SK-N-SH (cell line): ENCODE data around the gene BFSP2. TPM values are rescaled to one million over a fixed set of nuclear protein-coding genes. Genes with fewer than 3 reads are reported as not detected.

Source experiments
- CTCF ChIA-PET: fragments of 300-600, 350-600 bp; formaldehyde crosslinking; extraction: SDS; loops from one replicate; lab custom pipeline; 2021; lab: Yijun Ruan, JAX
- POLR2A ChIA-PET: fragments of 350-600 bp; sonication (Branson Sonifier 250); formaldehyde crosslinking; extraction: SDS; loops from one replicate; lab custom pipeline; 2020; ENCODE audit warnings: antibody characterized with exemption, inconsistent platforms; lab: Yijun Ruan, JAX
- DNase-seq: peaks from one replicate; pipeline ENCODE4 v3.0.0; 2012
- H2AFZ ChIP-seq: fragments of 200-600 bp; sonication (generic); 2 replicates; pipeline ENCODE4 v1.8.1; 2016; ENCODE audit warnings: antibody characterized with exemption, mild to moderate bottlenecking, low read depth
- H3F3A ChIP-seq: fragments of 200-600 bp; sonication (generic); replicated peaks from 2 replicates; pipeline ENCODE3; 2016; ENCODE audit warnings: antibody characterized with exemption, mild to moderate bottlenecking; ENCODE audit not compliant: insufficient read depth
- H3K27ac ChIP-seq, 2 experiments: fragments of 200-500 bp in 1 of 2; fragments of 200-600 bp in 1 of 2; sonication (Bioruptor generic) in 1 of 2; sonication (generic), shearing (Covaris generic) in 1 of 2; 2 replicates each; pipeline versions ENCODE4 v1.5.1 to v1.6.1; 2014 to 2016; ENCODE audit warnings: low read depth in 2 of 2, inconsistent platforms in 1 of 2, low read length in 1 of 2, mild to moderate bottlenecking in 1 of 2, mixed read lengths in 1 of 2
- H3K27me3 ChIP-seq: fragments of 200-600 bp; sonication (generic), shearing (Covaris generic); 2 replicates; pipeline ENCODE4 v1.6.1; 2016; ENCODE audit warnings: mixed run types; ENCODE audit not compliant: insufficient read depth
- H3K36me3 ChIP-seq, 2 experiments: fragments of 200-500 bp in 1 of 2; fragments of 200-600 bp in 1 of 2; sonication (Bioruptor generic) in 1 of 2; sonication (generic) in 1 of 2; replicated peaks in 1 of 2; 2 replicates each; pipeline versions ENCODE3 to v1.5.1; 2014 to 2016; ENCODE audit warnings: low read length in 1 of 2, mild to moderate bottlenecking in 1 of 2; ENCODE audit not compliant: insufficient read depth in 2 of 2, control insufficient read depth in 1 of 2
- H3K4me1 ChIP-seq, 2 experiments: fragments of 200-500 bp in 1 of 2; fragments of 200-600 bp in 1 of 2; sonication (Bioruptor generic) in 1 of 2; sonication (generic), shearing (Covaris generic) in 1 of 2; 2 replicates each; pipeline versions ENCODE4 v1.5.1 to v1.6.1; 2014 to 2016; ENCODE audit warnings: low read depth in 1 of 2, low read length in 1 of 2, mixed run types in 1 of 2; ENCODE audit not compliant: insufficient read depth in 2 of 2, control insufficient read depth in 1 of 2
- H3K4me2 ChIP-seq: fragments of 200-600 bp; sonication (generic), shearing (Covaris generic); 2 replicates; pipeline ENCODE4 v1.6.1; 2017; ENCODE audit warnings: mixed run types
- H3K4me3 ChIP-seq, 2 experiments: fragments of 200-500 bp in 1 of 2; fragments of 200-600 bp in 1 of 2; sonication (Bioruptor generic) in 1 of 2; sonication (generic), shearing (Covaris generic) in 1 of 2; 2 replicates each; pipeline versions ENCODE4 v1.5.1 to v1.8.1; 2014 to 2016; ENCODE audit warnings: low read depth in 2 of 2, inconsistent platforms in 1 of 2, low read length in 1 of 2, mild to moderate bottlenecking in 1 of 2, mixed read lengths in 1 of 2, moderate library complexity in 1 of 2
- H3K79me2 ChIP-seq: fragments of 200-600 bp; sonication (generic); 2 replicates; pipeline ENCODE4 v1.8.1; 2017; ENCODE audit warnings: mild to moderate bottlenecking; ENCODE audit not compliant: insufficient read depth
- H3K9ac ChIP-seq: fragments of 200-600 bp; sonication (generic); 2 replicates; pipeline ENCODE4 v1.6.1; 2017; ENCODE audit warnings: mixed run types
- H3K9me2 ChIP-seq: fragments of 200-600 bp; sonication (generic); 2 replicates; pipeline ENCODE4 v1.6.1; 2017; ENCODE audit warnings: mixed run types
- H3K9me3 ChIP-seq: fragments of 200-600 bp; sonication (generic); 2 replicates; pipeline ENCODE4 v1.6.1; 2017; ENCODE audit warnings: mixed run types, mild to moderate bottlenecking, moderate library complexity
- H4K20me1 ChIP-seq: fragments of 200-600 bp; sonication (generic); 2 replicates; pipeline ENCODE4 v1.6.1; 2017; ENCODE audit warnings: mild to moderate bottlenecking, mixed run types; ENCODE audit not compliant: insufficient read depth
- EP300 ChIP-seq, 2 experiments: IDR thresholded peaks; 2 replicates each; pipeline versions ENCODE4 v1.4.0 to v1.6.1; 2012; ENCODE audit warnings: borderline replicate concordance in 1 of 2, low read depth in 1 of 2, low read length in 1 of 2
- EZH2phosphoT487 ChIP-seq: fragments of 200-600 bp; sonication (generic); IDR thresholded peaks from 2 replicates; pipeline ENCODE4 v1.6.1; 2017; ENCODE audit warnings: low read depth, mixed run types, mild to moderate bottlenecking, antibody characterized with exemption, moderate library complexity, borderline replicate concordance
- FOXJ3 ChIP-seq: sonication (generic); formaldehyde crosslinking; IDR thresholded peaks from 2 replicates; pipeline ENCODE4 v1.5.1; 2020; ENCODE audit warnings: mild to moderate bottlenecking, missing genetic modification reagents
- FOXM1 ChIP-seq: IDR thresholded peaks from 2 replicates; pipeline ENCODE4 v1.4.0; 2012; ENCODE audit warnings: low read depth, mild to moderate bottlenecking
- GATA2 ChIP-seq: sonication (generic); formaldehyde crosslinking; IDR thresholded peaks from 2 replicates; pipeline ENCODE4 v1.5.0; 2020; ENCODE audit warnings: mild to moderate bottlenecking, missing genetic modification reagents
- JUND ChIP-seq: IDR thresholded peaks from 2 replicates; pipeline ENCODE4 v1.4.0; 2012
- MEF2A ChIP-seq: IDR thresholded peaks from 2 replicates; pipeline ENCODE4 v1.4.0; 2012; ENCODE audit warnings: low read depth, borderline replicate concordance
- POLR2AphosphoS5 ChIP-seq: IDR thresholded peaks from 2 replicates; pipeline ENCODE4 v1.6.1; 2012; ENCODE audit warnings: low read depth, low read length
- RAD21 ChIP-seq: IDR thresholded peaks from 2 replicates; pipeline ENCODE4 v1.6.1; 2012; ENCODE audit warnings: mild to moderate bottlenecking, low read length
- RCOR1 ChIP-seq: fragments of 150-350 bp; IDR thresholded peaks from 2 replicates; pipeline ENCODE4 v1.6.1; 2017; ENCODE audit warnings: antibody characterized with exemption, low read length
- SIN3A ChIP-seq: IDR thresholded peaks from 2 replicates; pipeline ENCODE4 v1.6.1; 2012; ENCODE audit warnings: low read depth, mild to moderate bottlenecking, low read length, moderate library complexity, borderline replicate concordance
- SMC3 ChIP-seq: IDR thresholded peaks from 2 replicates; pipeline ENCODE4 v1.6.1; 2012; ENCODE audit warnings: low read depth, low read length, improper control_type of control experiment
- TCF12 ChIP-seq: IDR thresholded peaks from 2 replicates; pipeline ENCODE4 v1.4.0; 2012
- TEAD4 ChIP-seq: IDR thresholded peaks from 2 replicates; pipeline ENCODE4 v1.4.0; 2012; ENCODE audit warnings: mild to moderate bottlenecking, borderline replicate concordance; ENCODE audit not compliant: insufficient read depth
- YY1 ChIP-seq: IDR thresholded peaks from 2 replicates; pipeline ENCODE4 v1.4.0; 2012; ENCODE audit warnings: low read depth, mild to moderate bottlenecking
- WGBS: methylation state at CpG from one replicate; pipeline ENCODE4 v1.1.6; 2017; ENCODE audit warnings: low lambda C conversion rate; 5-methylcytosine and 5-hydroxymethylcytosine counted together
- polyA plus RNA-seq, 3 experiments: library from polyadenylated mRNA; depleted of rRNA; stranded (reverse); fragments of >200 nt; gene quantifications; 2 replicates each; pipeline ENCODE4 v1.2.3, GENCODE V29; 2012
- TF ChIP-seq, protein P1 (sequence below): IDR thresholded peaks from 2 replicates; pipeline ENCODE4; 2012
- TF ChIP-seq, protein P2 (sequence below): IDR thresholded peaks from 2 replicates; pipeline ENCODE4 v1.6.1; 2012; ENCODE audit warnings: mild to moderate bottlenecking, low read depth, low read length, moderate library complexity

The BFSP2 gene
- polyA plus RNA-seq, 1 of the 3 experiments (the other 2 are of a cell fraction) = not detected

DNA sequence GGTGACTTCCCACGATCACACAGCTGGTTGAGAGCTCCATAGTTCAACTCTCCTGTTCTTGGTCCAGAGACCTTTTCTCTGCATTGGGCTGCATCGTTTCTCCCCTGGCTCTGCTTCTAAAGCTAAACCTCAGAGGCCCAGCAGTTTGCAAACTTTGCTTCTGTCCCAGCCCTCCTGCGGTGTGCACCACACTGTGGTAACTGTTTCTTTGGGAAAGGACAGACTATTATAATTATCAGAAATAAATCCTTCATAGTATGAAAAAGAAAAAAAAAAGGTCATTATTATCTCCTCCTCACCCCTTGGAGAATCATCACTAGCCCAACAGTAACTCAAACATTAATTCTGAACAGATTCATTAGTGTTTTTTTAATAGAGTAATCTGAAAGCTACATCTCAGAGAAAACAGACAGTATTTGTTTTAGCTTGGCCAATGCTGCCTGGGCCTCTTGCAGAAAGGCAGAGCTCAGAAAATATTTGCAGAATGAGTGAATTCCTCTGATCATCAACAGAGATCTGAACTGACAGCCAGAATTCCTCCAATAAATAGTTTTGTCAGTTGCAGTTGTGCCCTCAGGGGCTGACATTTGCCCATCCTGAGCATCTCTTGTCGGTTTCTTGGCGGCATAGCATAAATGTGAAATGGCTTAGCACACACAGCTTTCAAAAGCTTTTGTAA lies 52.9 kb downstream of the BFSP2 start:
- Histone ChIP-seq H3K9ac (no peak overlapping the region), H3K9me2 (no peaks in the 10 kb centered on the region), H3K4me2 (peak overlapping the region; percentile 56; the same call in 1 of the 2 replicates), H2AFZ (0 out of 2 replicates have a peak overlapping the region, but pooled peaks have one; percentile 15), H3K27me3 (peaks cover 6% of the 10 kb centered on the region; the same call in 1 of the 2 replicates), H3K79me2 (no peaks in the 10 kb centered on the region), H3K36me3 (no peaks in the 10 kb centered on the region), H3K4me3 (no peak overlapping the region), H3K27ac (peak overlapping the region in 1 of 2 experiments; percentile 56; a peak in 1 of 4 replicates), H3K4me1 (peaks cover 12 to 20% of the 10 kb centered on the region in 2 experiments; a peak in 3 of 4 replicates), H3K9me3 (no peaks in the 10 kb centered on the region), H3F3A (peaks cover 5% of the 10 kb centered on the region), H4K20me1 (no peaks in the 10 kb centered on the region)
- TF ChIP-seq SMC3 (no peak), TEAD4 (peak; percentile 44; the same call in 1 of the 2 replicates), JUND (peak; percentile 38), EP300 (IDR thresholded peaks at IDR 0.05; ENCODE audit: borderline replicate concordance in 1 of 2, low read depth in 1 of 2, low read length in 1 of 2) (peak; percentile 27 to 28; a peak in 1 of 4 replicates), RCOR1 (peak; percentile 69; the same call in 1 of the 2 replicates), RAD21 (no peak), TCF12 (peak; percentile 77), GATA2 (CRISPR knock-in tag) (0 out of 2 replicates have a peak, but pooled peaks have one; percentile 24)
- TF ChIP-seq, protein P1, sequence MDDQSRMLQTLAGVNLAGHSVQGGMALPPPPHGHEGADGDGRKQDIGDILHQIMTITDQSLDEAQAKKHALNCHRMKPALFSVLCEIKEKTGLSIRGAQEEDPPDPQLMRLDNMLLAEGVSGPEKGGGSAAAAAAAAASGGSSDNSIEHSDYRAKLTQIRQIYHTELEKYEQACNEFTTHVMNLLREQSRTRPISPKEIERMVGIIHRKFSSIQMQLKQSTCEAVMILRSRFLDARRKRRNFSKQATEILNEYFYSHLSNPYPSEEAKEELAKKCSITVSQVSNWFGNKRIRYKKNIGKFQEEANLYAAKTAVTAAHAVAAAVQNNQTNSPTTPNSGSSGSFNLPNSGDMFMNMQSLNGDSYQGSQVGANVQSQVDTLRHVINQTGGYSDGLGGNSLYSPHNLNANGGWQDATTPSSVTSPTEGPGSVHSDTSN = peak; percentile 85
- no peak for DNase-seq
- CTCF ChIA-PET = interaction anchor here (1.0 to 5.4 kb wide), 5 partner anchors 15 to 726 kb away, joined by 3 to 18 read pairs (median 8); no protein-coding TSS in a partner anchor
- WGBS = 32% methylated on average over 5 of the region's 5 CpGs
- POLR2A ChIA-PET = no interaction called here

DNA sequence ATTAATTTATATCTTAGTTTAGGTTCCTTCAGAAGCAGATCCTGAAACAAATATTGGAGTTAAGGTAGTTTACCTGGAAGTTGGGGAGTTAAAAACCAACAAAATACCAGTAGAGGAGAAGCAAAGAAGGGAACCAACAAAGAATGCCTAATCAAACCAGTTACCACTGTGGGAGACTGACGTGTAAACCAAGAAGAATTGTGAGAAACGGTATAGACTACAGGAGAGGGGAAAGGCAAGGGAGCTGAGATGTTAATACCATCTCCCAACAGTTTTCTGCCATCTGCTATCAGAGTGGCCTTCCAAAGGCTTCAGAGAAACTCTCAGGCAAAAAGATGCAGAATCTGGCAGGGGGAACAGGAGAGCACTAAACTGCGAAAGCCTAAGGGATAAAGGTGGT lies 53.5 kb downstream of the BFSP2 start:
- no peak overlapping the region for H3K4me3 ChIP-seq
- no peaks in the 10 kb centered on the region for H3K36me3 ChIP-seq
- H3K4me2 ChIP-seq = peak overlapping the region; percentile 56; the same call in 1 of the 2 replicates
- H3K27me3 ChIP-seq = peaks cover 4% of the 10 kb centered on the region; the same call in 1 of the 2 replicates
- H3K27ac ChIP-seq = peak overlapping the region in 1 of 2 experiments; percentile 24; a peak in 1 of 4 replicates
- no peaks in the 10 kb centered on the region for H3K79me2 ChIP-seq
- CTCF ChIA-PET = interaction anchor here (1.4 to 5.4 kb wide), 4 partner anchors 16 to 727 kb away, joined by 6 to 18 read pairs (median 8); no protein-coding TSS in a partner anchor
- no peak overlapping the region for H3K9ac ChIP-seq
- peaks cover 12 to 16% of the 10 kb centered on the region in 2 experiments; a peak in 3 of 4 replicates for H3K4me1 ChIP-seq
- H3K9me2 ChIP-seq = no peaks in the 10 kb centered on the region
- no peaks in the 10 kb centered on the region for H4K20me1 ChIP-seq
- no peak overlapping the region for H2AFZ ChIP-seq
- H3K9me3 ChIP-seq = no peaks in the 10 kb centered on the region
- H3F3A ChIP-seq = peaks cover 5% of the 10 kb centered on the region
- DNase-seq = no peak
- 57% methylated on average over 3 of the region's 3 CpGs for WGBS
- TF ChIP-seq MEF2A (no peak), FOXJ3 (no peak), FOXM1 (no peak), SIN3A (no peak), YY1 (no peak), EZH2phosphoT487 (no peak), POLR2AphosphoS5 (no peak), RAD21 (no peak)
- TF ChIP-seq, protein P2, sequence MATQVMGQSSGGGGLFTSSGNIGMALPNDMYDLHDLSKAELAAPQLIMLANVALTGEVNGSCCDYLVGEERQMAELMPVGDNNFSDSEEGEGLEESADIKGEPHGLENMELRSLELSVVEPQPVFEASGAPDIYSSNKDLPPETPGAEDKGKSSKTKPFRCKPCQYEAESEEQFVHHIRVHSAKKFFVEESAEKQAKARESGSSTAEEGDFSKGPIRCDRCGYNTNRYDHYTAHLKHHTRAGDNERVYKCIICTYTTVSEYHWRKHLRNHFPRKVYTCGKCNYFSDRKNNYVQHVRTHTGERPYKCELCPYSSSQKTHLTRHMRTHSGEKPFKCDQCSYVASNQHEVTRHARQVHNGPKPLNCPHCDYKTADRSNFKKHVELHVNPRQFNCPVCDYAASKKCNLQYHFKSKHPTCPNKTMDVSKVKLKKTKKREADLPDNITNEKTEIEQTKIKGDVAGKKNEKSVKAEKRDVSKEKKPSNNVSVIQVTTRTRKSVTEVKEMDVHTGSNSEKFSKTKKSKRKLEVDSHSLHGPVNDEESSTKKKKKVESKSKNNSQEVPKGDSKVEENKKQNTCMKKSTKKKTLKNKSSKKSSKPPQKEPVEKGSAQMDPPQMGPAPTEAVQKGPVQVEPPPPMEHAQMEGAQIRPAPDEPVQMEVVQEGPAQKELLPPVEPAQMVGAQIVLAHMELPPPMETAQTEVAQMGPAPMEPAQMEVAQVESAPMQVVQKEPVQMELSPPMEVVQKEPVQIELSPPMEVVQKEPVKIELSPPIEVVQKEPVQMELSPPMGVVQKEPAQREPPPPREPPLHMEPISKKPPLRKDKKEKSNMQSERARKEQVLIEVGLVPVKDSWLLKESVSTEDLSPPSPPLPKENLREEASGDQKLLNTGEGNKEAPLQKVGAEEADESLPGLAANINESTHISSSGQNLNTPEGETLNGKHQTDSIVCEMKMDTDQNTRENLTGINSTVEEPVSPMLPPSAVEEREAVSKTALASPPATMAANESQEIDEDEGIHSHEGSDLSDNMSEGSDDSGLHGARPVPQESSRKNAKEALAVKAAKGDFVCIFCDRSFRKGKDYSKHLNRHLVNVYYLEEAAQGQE = no peak
- POLR2A ChIA-PET = no interaction called here
